NCI-H187 (cell line): Measurements from ENCODE around the gene PAX2.

Experiments used
- DNase-seq, 2 experiments: peaks; one replicate each; lab custom pipeline; 2025; lab: John Stamatoyannopoulos, UW

The PAX2 gene

GRCh38 chr10:100739517-100740368 lies 5.6 kb upstream of the PAX2 start:
- no peak for DNase-seq

- no peak for DNase-seq
Observed at GRCh38 chr10:100740476-100741377, 4.7 kb upstream of the PAX2 start.

- no peak for DNase-seq
Observed at GRCh38 chr10:100741378-100742075, 3.9 kb upstream of the PAX2 start.

GRCh38 chr10:100742076-100742771 lies 3.2 kb upstream of the PAX2 start:
- no peak for DNase-seq

- no peak for DNase-seq
Observed at GRCh38 chr10:100742936-100743335, 2.4 kb upstream of the PAX2 start.

- DNase-seq = no peak
Observed at GRCh38 chr10:100743626-100744135, 1.7 kb upstream of the PAX2 start.

GRCh38 chr10:100744136-100744986 lies 1.0 kb upstream of the PAX2 start:
- no peak for DNase-seq

- no peak for DNase-seq
Observed at GRCh38 chr10:100745882-100746783, 751 bp downstream of the PAX2 start.

- no peak for DNase-seq
Observed at GRCh38 chr10:100746784-100747455, 1.5 kb downstream of the PAX2 start.

GRCh38 chr10:100747456-100748230 lies 2.3 kb downstream of the PAX2 start:
- DNase-seq = no peak

GRCh38 chr10:100748231-100749058 lies 3.1 kb downstream of the PAX2 start:
- DNase-seq = no peak

GRCh38 chr10:100749059-100749308 lies 3.6 kb downstream of the PAX2 start:
- no peak for DNase-seq

GRCh38 chr10:100749309-100750217 lies 4.2 kb downstream of the PAX2 start:
- no peak for DNase-seq

GRCh38 chr10:100750291-100751210 lies 5.2 kb downstream of the PAX2 start:
- DNase-seq = no peak

- no peak for DNase-seq
Observed at GRCh38 chr10:100751211-100751933, 6.0 kb downstream of the PAX2 start.
